ENCODE results near the gene CALN1.

The CALN1 gene

GRCh38 chr7:72313906-72314305 is 98.2 kb downstream of the CALN1 start:
- DNase-seq (ENCODE audit: low read depth): no peak
- no peak for TF ChIP-seq CTCF (IDR thresholded peaks at IDR 0.05; ENCODE audit: insufficient read depth, low read depth, low read length, missing control alignments)
- H3K4me3 ChIP-seq (ENCODE audit: low read length): no peak overlapping the region

- no peak overlapping the region for H3K4me3 ChIP-seq (ENCODE audit: low read length)
- TF ChIP-seq CTCF (IDR thresholded peaks at IDR 0.05; ENCODE audit: insufficient read depth, low read depth, low read length, missing control alignments): no peak
- no peak for DNase-seq (ENCODE audit: low read depth)
Measured at GRCh38 chr7:72310301-72310700, 101.8 kb downstream of the CALN1 start.

- no peak for TF ChIP-seq CTCF (IDR thresholded peaks at IDR 0.05; ENCODE audit: insufficient read depth, low read depth, low read length, missing control alignments)
- H3K4me3 ChIP-seq (ENCODE audit: low read length): no peak overlapping the region
Measured at GRCh38 chr7:72309476-72309875, 102.7 kb downstream of the CALN1 start.

GRCh38 chr7:72308986-72309385 is 103.2 kb downstream of the CALN1 start:
- DNase-seq (ENCODE audit: low read depth): no peak
- H3K4me3 ChIP-seq (ENCODE audit: low read length): no peak overlapping the region
- TF ChIP-seq CTCF (IDR thresholded peaks at IDR 0.05; ENCODE audit: insufficient read depth, low read depth, low read length, missing control alignments): no peak

More at GRCh38 chr7:72309476-72309875, 102.7 kb downstream of the CALN1 start:
- DNase-seq (ENCODE audit: low read depth): no peak

- no peak for DNase-seq (ENCODE audit: low read depth)
- no peak for TF ChIP-seq CTCF (IDR thresholded peaks at IDR 0.05; ENCODE audit: insufficient read depth, low read depth, low read length, missing control alignments)
- H3K4me3 ChIP-seq (ENCODE audit: low read length): no peak overlapping the region
Measured at GRCh38 chr7:72307566-72307965, 104.6 kb downstream of the CALN1 start.

GRCh38 chr7:72298912-72299311 is 113.2 kb downstream of the CALN1 start:
- H3K4me3 ChIP-seq (ENCODE audit: low read length): no peak overlapping the region
- no peak for DNase-seq (ENCODE audit: low read depth)
- no peak for TF ChIP-seq CTCF (IDR thresholded peaks at IDR 0.05; ENCODE audit: insufficient read depth, low read depth, low read length, missing control alignments)

GRCh38 chr7:72298091-72298490 is 114.0 kb downstream of the CALN1 start:
- no peak overlapping the region for H3K4me3 ChIP-seq (ENCODE audit: low read length)
- no peak for DNase-seq (ENCODE audit: low read depth)
- TF ChIP-seq CTCF (IDR thresholded peaks at IDR 0.05; ENCODE audit: insufficient read depth, low read depth, low read length, missing control alignments): no peak
